ENCODE data around the gene USPL1.

Gene USPL1

GRCh38 chr13:30698488-30699005 lies 80.8 kb downstream of the USPL1 start:
- POLR2A ChIA-PET, result no interaction called here
- CTCF ChIA-PET, result no interaction called here
- no peak for TF ChIP-seq CTCF (IDR thresholded peaks at IDR 0.05; ENCODE audit: insufficient read depth, low read length, missing control alignments)
- no peak overlapping the region for H3K4me3 ChIP-seq (ENCODE audit: low read depth, low read length)
- no peak for DNase-seq (ENCODE audit: low read depth, low spot score)

- DNase-seq (ENCODE audit: low read depth, low spot score), result no peak
- TF ChIP-seq CTCF (IDR thresholded peaks at IDR 0.05; ENCODE audit: insufficient read depth, low read length, missing control alignments), result no peak
- H3K4me3 ChIP-seq (ENCODE audit: low read depth, low read length), result no peak overlapping the region
- ChIA-PET POLR2A (no interaction called here), CTCF (no interaction called here)
These were observed 82.6 kb downstream of the USPL1 start for GRCh38 chr13:30700364-30700763.

GRCh38 chr13:30702006-30702405 lies 84.3 kb downstream of the USPL1 start:
- H3K4me3 ChIP-seq (ENCODE audit: low read depth, low read length), result no peak overlapping the region
- POLR2A ChIA-PET, result no interaction called here
- no peak for DNase-seq (ENCODE audit: low read depth, low spot score)
- CTCF ChIA-PET, result no interaction called here
- no peak for TF ChIP-seq CTCF (IDR thresholded peaks at IDR 0.05; ENCODE audit: insufficient read depth, low read length, missing control alignments)

GRCh38 chr13:30704596-30704995 lies 86.9 kb downstream of the USPL1 start:
- CTCF ChIA-PET, result interaction anchor here (1.0 to 1.9 kb wide), 3 partner anchors 10 to 83 kb away, joined by 3 to 5 read pairs (median 4); no protein-coding TSS in a partner anchor
- POLR2A ChIA-PET, result interaction anchor here (0.7 kb wide), 1 partner anchor 36 kb away, joined by 3 read pairs; no protein-coding TSS in a partner anchor
- DNase-seq (ENCODE audit: low read depth, low spot score), result no peak
- H3K4me3 ChIP-seq (ENCODE audit: low read depth, low read length), result no peak overlapping the region
- no peak for TF ChIP-seq CTCF (IDR thresholded peaks at IDR 0.05; ENCODE audit: insufficient read depth, low read length, missing control alignments)

- no peak for TF ChIP-seq CTCF (IDR thresholded peaks at IDR 0.05; ENCODE audit: insufficient read depth, low read length, missing control alignments)
- no peak for DNase-seq (ENCODE audit: low read depth, low spot score)
- ChIA-PET POLR2A (no interaction called here), CTCF (interaction anchor here (0.7 to 1.9 kb wide), 4 partner anchors 9 to 84 kb away, joined by 3 to 5 read pairs (median 4); no protein-coding TSS in a partner anchor)
- no peak overlapping the region for H3K4me3 ChIP-seq (ENCODE audit: low read depth, low read length)
These were observed 88.0 kb downstream of the USPL1 start for GRCh38 chr13:30705680-30706079.

- CTCF ChIA-PET, result interaction anchor here (1.0 to 1.5 kb wide), 3 partner anchors 12 to 97 kb away, joined by 3 read pairs; no protein-coding TSS in a partner anchor
- POLR2A ChIA-PET, result no interaction called here
- H3K4me3 ChIP-seq (ENCODE audit: low read depth, low read length), result no peak overlapping the region
- DNase-seq (ENCODE audit: low read depth, low spot score), result no peak
- no peak for TF ChIP-seq CTCF (IDR thresholded peaks at IDR 0.05; ENCODE audit: insufficient read depth, low read length, missing control alignments)
These were observed 90.8 kb downstream of the USPL1 start for GRCh38 chr13:30708541-30708940.

All from AG04449 (cell line).